Stimulated activated CD8-positive, alpha-beta memory T cell treated with anti-CD3 and anti-CD28 coated beads, Interleukin-4, amount 100 ng/mL, for 1 hour (primary cell): ENCODE results near the gene TAF4.
"Not testable (repeated sequence)": the region's sequence is repeated elsewhere in the genome, so short reads cannot be mapped to it uniquely, and the experiment has no call there.

ENCODE experiments used
- DNase-seq, 2 donors: peaks; one replicate each; pipeline ENCODE4 v3.0.0-alpha.2; 2020; ENCODE audit warnings: low read depth in 2 of 2, low spot score in 1 of 2

The TAF4 gene

GRCh38 chr20:62059401-62059800, 6.3 kb downstream of the TAF4 start:
- no peak for DNase-seq

- DNase-seq = no peak
These were observed 6.7 kb downstream of the TAF4 start for GRCh38 chr20:62058941-62059340.

- no peak for DNase-seq
These were observed 8.7 kb downstream of the TAF4 start for GRCh38 chr20:62056975-62057374.

- no peak for DNase-seq
These were observed 9.3 kb downstream of the TAF4 start for GRCh38 chr20:62056377-62056776.

GRCh38 chr20:62055862-62056115, 9.9 kb downstream of the TAF4 start:
- DNase-seq = not testable (repeated sequence)

GRCh38 chr20:62055106-62055861, 10.4 kb downstream of the TAF4 start:
- DNase-seq = no peak

GRCh38 chr20:62054451-62054953, 11.2 kb downstream of the TAF4 start:
- DNase-seq = no peak

GRCh38 chr20:62053465-62054196, 12.1 kb downstream of the TAF4 start:
- no peak for DNase-seq

- DNase-seq = no peak
These were observed 12.7 kb downstream of the TAF4 start for GRCh38 chr20:62052842-62053464.

GRCh38 chr20:62052336-62052841, 13.3 kb downstream of the TAF4 start:
- DNase-seq = no peak

- DNase-seq = no peak
These were observed 14.0 kb downstream of the TAF4 start for GRCh38 chr20:62051546-62052255.

GRCh38 chr20:62051144-62051543, 14.5 kb downstream of the TAF4 start:
- DNase-seq = no peak

- DNase-seq = no peak
These were observed 15.2 kb downstream of the TAF4 start for GRCh38 chr20:62050166-62051120.

- no peak for DNase-seq
These were observed 16.1 kb downstream of the TAF4 start for GRCh38 chr20:62049342-62050165.

GRCh38 chr20:62048821-62049291, 16.8 kb downstream of the TAF4 start:
- DNase-seq = no peak

- no peak for DNase-seq
These were observed 17.3 kb downstream of the TAF4 start for GRCh38 chr20:62048346-62048761.

GRCh38 chr20:62047666-62048345, 17.9 kb downstream of the TAF4 start:
- DNase-seq = no peak

GRCh38 chr20:62046431-62046830, 19.2 kb downstream of the TAF4 start:
- DNase-seq = no peak
